NCI-H2196 treated with DMSO at 0.1 percent for 48 hours (cell line): ENCODE measurements around the gene KDF1.
"Not testable (repeated sequence)": the region's sequence is repeated elsewhere in the genome, so short reads cannot be mapped to it uniquely, and the experiment has no call there.

Source experiments
- DNase-seq: peaks from one replicate; lab custom pipeline; 2025; ENCODE audit not compliant: unreplicated experiment; lab: John Stamatoyannopoulos, UW

Gene KDF1

DNA sequence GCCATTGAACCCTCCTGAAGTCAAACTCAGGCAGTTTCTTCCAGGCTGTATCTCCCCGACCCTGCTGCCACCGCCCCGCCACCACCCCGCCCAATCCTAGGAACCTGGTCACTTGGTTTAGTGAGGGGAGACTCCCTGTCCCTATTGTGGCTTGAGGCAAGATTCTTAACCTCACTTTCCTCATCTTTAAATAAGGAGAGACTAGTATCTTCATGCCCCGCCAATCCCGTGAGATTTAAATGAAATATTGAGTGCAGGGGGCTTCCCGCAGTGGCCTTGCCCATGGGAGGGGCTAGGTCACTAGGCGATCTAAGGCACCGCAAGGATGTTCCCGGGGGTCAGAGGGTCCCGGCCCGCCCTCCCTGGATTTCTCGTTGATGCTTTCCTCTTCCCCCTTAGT lies 998 bp downstream of the KDF1 start:
- no peak for DNase-seq

- no peak for DNase-seq
Observed at GRCh38 chr1:26957306-26957705, 3.0 kb downstream of the KDF1 start.

- no peak for DNase-seq
Observed at GRCh38 chr1:26956321-26956720, 3.9 kb downstream of the KDF1 start.

DNA sequence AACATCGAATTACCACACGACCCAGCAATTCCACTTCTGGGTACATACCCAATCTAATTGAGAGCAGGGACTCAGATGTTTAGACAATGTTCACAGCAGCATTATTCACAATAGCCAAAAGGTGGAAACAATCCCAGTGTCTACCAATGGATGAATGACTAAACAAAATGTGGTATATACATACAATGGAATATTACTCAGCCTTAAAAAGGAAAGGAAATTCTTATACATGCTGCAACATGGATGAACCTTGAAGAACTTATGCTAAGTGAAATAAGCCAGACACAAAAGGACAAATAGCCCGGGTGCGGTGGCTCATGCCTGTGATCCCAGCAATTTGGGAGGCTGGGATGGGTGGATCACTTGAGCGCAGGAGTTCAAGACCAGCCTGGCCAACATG lies 6.9 kb downstream of the KDF1 start:
- no peak for DNase-seq

GRCh38 chr1:26951821-26952497 lies 8.3 kb downstream of the KDF1 start:
- DNase-seq, result no peak

DNA sequence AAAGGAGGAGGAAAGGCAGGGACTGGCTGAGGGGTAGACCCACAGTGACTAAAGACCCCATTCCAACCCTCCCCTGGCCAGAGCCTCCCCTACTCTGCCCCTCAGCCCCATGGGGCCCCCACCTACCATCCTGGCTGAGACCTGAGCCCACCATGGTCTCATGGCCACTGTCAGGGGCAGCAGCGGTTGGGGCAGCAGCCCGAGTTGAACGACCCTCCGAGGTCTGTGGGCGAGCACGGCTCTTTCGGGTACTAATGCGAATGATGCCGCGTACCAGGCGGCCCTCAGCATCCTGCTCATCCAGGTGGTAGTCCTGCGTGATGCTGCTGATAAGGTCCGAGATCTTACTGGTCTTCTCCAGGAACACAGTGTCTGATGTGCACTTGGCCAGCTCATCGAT lies 9.1 kb downstream of the KDF1 start:
- no peak for DNase-seq

DNA sequence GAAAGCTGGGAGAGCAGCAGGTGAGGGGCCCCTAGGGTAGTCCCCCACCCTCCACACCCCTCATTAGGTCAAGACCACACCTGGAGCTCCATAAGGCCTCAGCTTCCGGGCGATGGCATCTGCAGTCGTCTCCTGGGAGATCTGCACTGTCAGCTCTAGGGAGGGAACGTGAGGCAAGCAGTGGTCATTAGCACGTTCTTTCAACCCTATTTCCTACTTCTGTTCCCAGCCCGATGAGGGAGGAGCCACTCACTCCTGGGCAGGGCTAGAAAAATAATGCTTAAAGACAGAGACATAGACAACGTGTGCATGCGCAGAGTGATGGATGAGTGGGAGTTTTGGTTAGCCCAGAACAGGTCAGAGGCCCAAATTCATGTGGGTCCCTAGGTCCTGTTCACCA lies 9.7 kb downstream of the KDF1 start:
- no peak for DNase-seq

- DNase-seq, result no peak
Observed at GRCh38 chr1:26949926-26950319, 10.3 kb downstream of the KDF1 start.

DNA sequence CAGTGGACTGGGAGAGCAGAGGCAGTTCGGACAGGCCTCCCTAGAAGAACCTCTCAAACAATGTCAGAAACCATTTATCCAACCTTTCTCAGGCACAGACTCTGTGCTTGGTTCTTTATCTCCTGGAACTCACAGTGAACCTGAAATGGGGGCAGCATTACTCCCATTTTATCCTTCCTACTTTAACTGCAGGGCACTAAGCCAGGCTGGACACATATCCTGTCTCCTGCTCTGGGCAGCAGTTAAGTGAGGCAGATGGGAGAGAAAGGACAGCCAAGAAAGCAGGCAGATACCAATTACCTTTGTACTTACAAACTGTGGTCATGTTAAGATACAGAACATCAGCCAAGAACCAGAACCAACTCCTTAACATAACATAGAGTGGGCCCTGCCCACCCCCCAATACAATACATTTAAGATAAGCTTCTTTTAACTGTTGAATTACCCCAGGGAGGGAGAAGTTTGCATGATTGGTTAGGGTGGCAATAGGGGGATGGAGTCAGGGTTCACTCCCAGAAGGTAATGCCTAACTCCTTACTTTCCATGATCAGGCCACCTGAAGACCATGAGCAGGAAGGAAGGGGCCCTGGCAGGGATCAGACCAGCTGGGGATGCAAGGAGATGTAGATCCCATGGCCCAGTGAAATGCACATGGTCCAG lies 10.9 kb downstream of the KDF1 start:
- DNase-seq, result no peak

- DNase-seq, result not testable (repeated sequence)
Observed at GRCh38 chr1:26948725-26949057, 11.6 kb downstream of the KDF1 start.

GRCh38 chr1:26946270-26946669 lies 14.0 kb downstream of the KDF1 start:
- DNase-seq, result no peak

- no peak for DNase-seq
Observed at GRCh38 chr1:26945728-26946127, 14.5 kb downstream of the KDF1 start.

GRCh38 chr1:26945138-26945537 lies 15.1 kb downstream of the KDF1 start:
- DNase-seq, result no peak

GRCh38 chr1:26942656-26943055 lies 17.6 kb downstream of the KDF1 start:
- DNase-seq, result no peak

GRCh38 chr1:26941311-26941710 lies 19.0 kb downstream of the KDF1 start:
- no peak for DNase-seq

- DNase-seq, result no peak
Observed at GRCh38 chr1:26938659-26939025, 21.6 kb downstream of the KDF1 start.

DNA sequence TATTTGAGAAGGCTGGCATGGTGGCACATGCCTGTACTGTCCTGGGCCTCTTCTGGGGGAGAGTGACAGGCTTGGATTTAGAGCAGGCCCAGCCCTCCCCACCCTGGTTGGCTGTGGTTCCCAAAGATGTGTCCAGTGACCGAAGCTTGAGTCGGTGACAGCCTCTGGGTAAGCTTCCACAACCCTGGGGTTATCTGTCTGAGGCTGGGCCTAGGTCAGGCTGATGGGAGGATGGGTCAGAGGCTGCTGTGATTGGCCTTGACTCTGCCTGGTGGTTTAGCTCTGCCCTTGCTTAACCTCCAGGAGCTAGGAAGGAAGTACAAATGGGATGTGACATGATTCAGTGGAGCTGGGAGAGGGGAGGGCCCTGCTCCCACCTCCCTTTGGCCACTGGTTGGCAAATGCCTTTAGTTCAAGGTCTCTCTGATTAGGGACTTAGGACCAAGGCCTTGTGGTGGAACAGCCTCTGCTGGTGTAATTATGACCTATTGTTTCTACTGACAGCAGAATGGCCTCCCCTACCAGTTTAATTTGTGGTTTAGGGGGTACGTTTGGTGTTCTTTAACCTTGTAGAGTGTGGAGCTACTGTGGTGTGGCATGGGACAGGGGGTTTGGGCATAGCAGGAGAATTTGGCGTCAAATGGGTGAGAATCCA lies 22.1 kb downstream of the KDF1 start:
- DNase-seq, result no peak

DNA sequence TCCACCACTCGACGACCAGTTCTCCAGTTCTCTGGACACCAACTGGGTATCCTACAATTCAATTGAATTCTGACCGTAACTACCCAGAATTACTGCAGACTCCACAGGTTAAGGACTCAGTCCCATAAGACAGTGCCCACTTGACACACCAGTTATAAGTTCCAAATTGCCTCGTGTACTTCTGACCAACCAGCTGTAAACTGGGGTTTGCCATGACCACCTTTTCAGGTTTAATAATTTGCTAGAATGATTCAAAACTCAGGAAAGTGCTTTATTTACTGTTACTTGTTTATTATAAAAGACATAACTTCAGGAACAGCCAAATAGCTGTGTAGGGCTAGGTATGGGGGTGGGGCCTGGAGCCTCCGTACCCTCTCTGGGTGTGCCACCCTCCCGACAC lies 23.4 kb downstream of the KDF1 start:
- DNase-seq, result no peak

GRCh38 chr1:26932531-26932930 lies 27.7 kb downstream of the KDF1 start:
- DNase-seq, result no peak

GRCh38 chr1:26923711-26924110 lies 36.6 kb downstream of the KDF1 start:
- no peak for DNase-seq

DNA sequence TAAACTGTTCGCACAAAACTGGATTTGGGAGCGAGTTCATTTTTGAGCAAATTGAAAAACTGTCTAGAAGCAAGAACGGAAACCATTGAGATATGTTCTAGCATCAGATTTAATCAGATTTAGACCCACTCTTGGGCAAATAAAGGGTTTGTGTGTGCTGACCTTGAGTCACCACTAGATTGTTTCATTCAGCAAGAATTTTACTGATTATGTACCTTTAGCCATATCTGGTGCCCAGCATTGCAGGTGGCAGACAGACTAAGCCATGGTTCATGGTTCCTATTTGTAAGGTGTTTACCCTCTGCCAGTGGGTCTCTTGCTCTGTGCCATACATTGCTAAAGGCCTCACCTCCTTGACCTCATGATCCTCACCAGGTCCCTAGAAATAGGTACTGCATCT lies 37.4 kb downstream of the KDF1 start:
- no peak for DNase-seq

- no peak for DNase-seq
Observed at GRCh38 chr1:26922431-26922729, 37.9 kb downstream of the KDF1 start.
